Keratinocyte (primary cell): Measurements from ENCODE around the gene PLA2G4D.

Experiments
- EZH2 ChIP-seq: IDR thresholded peaks from one replicate; pipeline ENCODE4 v1.6.1; 2012; ENCODE audit warnings: inconsistent platforms, mild to moderate bottlenecking, low read length, moderate library complexity
- TF ChIP-seq, protein P1 (sequence below), 3 experiments: IDR thresholded peaks in 1 of 3; conservative IDR thresholded peaks in 1 of 3; optimal IDR thresholded peaks in 1 of 3; 2 replicates in 2 of 3; 3 replicates in 1 of 3; pipeline versions ENCODE3 to v1.5.1; 2011; ENCODE audit warnings: low read length in 3 of 3, mild to moderate bottlenecking in 3 of 3, moderate library complexity in 2 of 3, control low read depth in 1 of 3, inconsistent platforms in 1 of 3; ENCODE audit not compliant: insufficient read depth in 2 of 3; ENCODE audit errors: extremely low read depth in 1 of 3

DNA sequence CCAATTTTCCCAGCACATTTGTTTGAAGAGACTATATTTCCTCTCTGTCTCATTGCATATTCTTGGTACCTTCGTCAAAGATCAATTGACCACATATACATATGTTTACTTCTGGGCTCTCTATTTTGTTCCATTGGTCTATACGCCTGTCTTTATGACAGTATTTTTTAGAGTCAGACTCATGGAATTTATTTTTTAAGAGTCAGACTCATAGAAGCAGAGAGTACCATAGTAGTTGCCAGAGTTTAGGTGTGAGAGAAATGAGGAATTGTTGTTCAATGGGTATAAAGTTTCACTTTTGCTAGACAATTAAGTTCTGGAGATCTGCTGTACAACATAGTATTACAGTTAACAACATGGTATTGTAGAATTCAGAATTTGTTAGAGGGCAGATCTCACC is 35.0 kb upstream of the PLA2G4D start:
- TF ChIP-seq, protein P1, sequence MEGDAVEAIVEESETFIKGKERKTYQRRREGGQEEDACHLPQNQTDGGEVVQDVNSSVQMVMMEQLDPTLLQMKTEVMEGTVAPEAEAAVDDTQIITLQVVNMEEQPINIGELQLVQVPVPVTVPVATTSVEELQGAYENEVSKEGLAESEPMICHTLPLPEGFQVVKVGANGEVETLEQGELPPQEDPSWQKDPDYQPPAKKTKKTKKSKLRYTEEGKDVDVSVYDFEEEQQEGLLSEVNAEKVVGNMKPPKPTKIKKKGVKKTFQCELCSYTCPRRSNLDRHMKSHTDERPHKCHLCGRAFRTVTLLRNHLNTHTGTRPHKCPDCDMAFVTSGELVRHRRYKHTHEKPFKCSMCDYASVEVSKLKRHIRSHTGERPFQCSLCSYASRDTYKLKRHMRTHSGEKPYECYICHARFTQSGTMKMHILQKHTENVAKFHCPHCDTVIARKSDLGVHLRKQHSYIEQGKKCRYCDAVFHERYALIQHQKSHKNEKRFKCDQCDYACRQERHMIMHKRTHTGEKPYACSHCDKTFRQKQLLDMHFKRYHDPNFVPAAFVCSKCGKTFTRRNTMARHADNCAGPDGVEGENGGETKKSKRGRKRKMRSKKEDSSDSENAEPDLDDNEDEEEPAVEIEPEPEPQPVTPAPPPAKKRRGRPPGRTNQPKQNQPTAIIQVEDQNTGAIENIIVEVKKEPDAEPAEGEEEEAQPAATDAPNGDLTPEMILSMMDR (optimal IDR thresholded peaks at IDR 0.05 in 1 of 3, IDR thresholded peaks at IDR 0.05 in 1 of 3, conservative IDR thresholded peaks at IDR 0.05 in 1 of 3; ENCODE audit: extremely low read depth in 1 of 3, insufficient read depth in 2 of 3, low read length in 3 of 3) = no peak
- no peak for TF ChIP-seq EZH2
